Pancreas (tissue), 10 donors: ENCODE results near the gene TRIO. TPM values are rescaled to one million over a fixed set of nuclear protein-coding genes. Genes with fewer than 3 reads are reported as not detected.
A peak's percentile ranks its signal among the peaks of the same experiment; 100 is the strongest.

ENCODE experiments used
- ATAC-seq, 4 donors: fragments of 200-7000 bp; cut with Tn5 transposase; one replicate each; pipeline versions ENCODE4 v1.8.0 to v1.9.1; 2020; ENCODE audit warnings: mild to moderate bottlenecking in 4 of 4, moderate library complexity in 4 of 4
- DNase-seq, 6 donors: peaks; one replicate each; pipeline ENCODE4 v3.0.0-alpha.2; 2020
- FAIRE-seq: peaks from 2 replicates; lab custom pipeline; 2012; peaks lifted over from hg19 to GRCh38; lab: Jason Lieb, UNC
- H3K27ac ChIP-seq, 4 donors: fragments of 200-600 bp; sonication (generic); 1 replicate in 3 of 4; 2 replicates in 1 of 4; pipeline versions ENCODE4 v1.5.0 to v1.8.0; 2020
- H3K27me3 ChIP-seq, 4 donors: fragments of 200-600 bp; one replicate each; pipeline ENCODE4 v1.8.0; 2021
- H3K36me3 ChIP-seq, 3 donors: fragments of 200-600 bp; sonication (generic) in 1 of 3; one replicate each; pipeline versions ENCODE4 v1.5.0 to v1.8.0; 2020 to 2021
- H3K4me1 ChIP-seq, 3 donors: fragments of 200-600 bp; one replicate each; pipeline ENCODE4 v1.8.0; 2021
- H3K4me3 ChIP-seq, 4 donors: fragments of 200-600 bp; sonication (generic) in 2 of 4; one replicate each; pipeline versions ENCODE4 v1.5.0 to v1.8.0; 2020 to 2021
- H3K9me3 ChIP-seq, 4 donors: fragments of 200-600 bp; one replicate each; pipeline ENCODE4 v1.8.0; 2021
- WGBS, 2 donors: extraction: QIAGEN DNeasy Blood & Tissue Kit; methylation state at CpG; one replicate each; pipeline ENCODE4 v1.1.7; 2013; 5-methylcytosine and 5-hydroxymethylcytosine counted together
- intact Hi-C, 3 donors: fragments of 100-400 bp; cut with DNase I; formaldehyde crosslinking; loops; one replicate each; pipeline versions ENCODE4 v1.11.1 to v1.14.2; 2022
- polyA plus RNA-seq, 2 donors: library from polyadenylated mRNA; stranded (reverse); fragments of 200-250 nt; gene quantifications; one replicate each; pipeline ENCODE4 v1.2.3, GENCODE V29; 2013
- total RNA-seq, 6 donors: library from RNA; stranded (reverse); fragmentation: NEBNext Ultra II Directional in 4 of 6; extraction: Animal tissue kit (Norgen Biotek cat#: 25700) in 4 of 6; gene quantifications; one replicate each; pipeline versions ENCODE4 v1.2.1 to v1.2.4, GENCODE V29; 2021 to 2023
- TF ChIP-seq, protein P1 (sequence below), 4 donors: fragments of 200-600 bp; sonication (generic) in 3 of 4; IDR thresholded peaks; one replicate each; pipeline versions ENCODE4 v1.5.0 to v1.8.0; 2021; ENCODE audit warnings: antibody characterized with exemption in 4 of 4
- donor health status: healthy with polysubstance abuse.
- donor health status: DM: no; HTN: no; CAD: no; lungs with moderate emphysema.
- donor health status: DM: no; HTN: no; CAD: no.
- donor health status: control.
- donor health status: control.
- donor health status: Bipolar disorder and iron deficiency.
- donor health status: DM: yes; HTN: yes; CAD: no.
- donor health status: DM: no; HTN: no; CAD: no.
- donor health status: DM: no; HTN: no; CAD: no.
- donor health status: DM: yes; HTN: yes; CAD: no.

Gene TRIO
- total and polyA plus RNA-seq, 8 donors: 27.3 to 82.5 (median 38.3) TPM

DNA sequence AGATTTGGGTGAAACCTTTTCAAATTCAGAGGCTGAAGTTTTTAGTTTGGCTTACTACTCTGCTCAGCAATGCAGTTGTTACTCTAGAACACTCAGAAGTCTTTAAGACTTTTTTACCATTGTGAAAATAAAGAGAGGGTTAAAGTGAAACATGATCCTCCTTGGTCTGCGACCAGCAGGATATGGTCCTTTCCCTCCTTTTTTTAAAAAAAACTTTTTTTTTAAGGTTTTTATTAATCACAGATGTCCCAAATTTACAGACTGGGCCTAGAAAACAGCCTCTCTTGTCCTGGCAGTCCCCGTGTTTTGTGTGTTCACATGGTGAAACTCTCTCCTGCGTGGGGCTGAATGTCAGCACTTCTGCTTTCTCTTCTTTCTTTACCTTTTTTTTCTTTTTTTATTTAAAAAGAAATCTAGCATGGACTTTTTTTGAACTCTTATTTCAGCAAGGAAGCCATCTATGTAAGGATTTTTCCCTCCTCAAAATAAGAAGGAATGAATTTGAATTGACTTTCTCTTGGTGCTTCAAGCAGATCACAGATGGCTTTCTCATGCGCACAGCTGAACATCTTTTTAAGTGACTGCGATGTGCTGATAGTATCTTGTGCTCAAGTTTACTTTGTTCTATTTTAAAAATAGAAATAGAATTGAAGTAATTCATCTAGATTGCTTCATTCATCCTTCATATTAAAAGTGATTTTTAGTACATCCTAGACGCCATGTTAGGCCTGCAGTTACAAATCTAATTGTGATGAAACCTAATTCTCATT is 309.7 kb downstream of the TRIO start:
- no peak overlapping the region for H3K27ac ChIP-seq
- 76 to 83% methylated on average over 6 of the region's 6 CpGs for WGBS, 2 donors

GRCh38 chr5:14453481-14453880 is 310.3 kb downstream of the TRIO start:
- TF ChIP-seq, protein P1, sequence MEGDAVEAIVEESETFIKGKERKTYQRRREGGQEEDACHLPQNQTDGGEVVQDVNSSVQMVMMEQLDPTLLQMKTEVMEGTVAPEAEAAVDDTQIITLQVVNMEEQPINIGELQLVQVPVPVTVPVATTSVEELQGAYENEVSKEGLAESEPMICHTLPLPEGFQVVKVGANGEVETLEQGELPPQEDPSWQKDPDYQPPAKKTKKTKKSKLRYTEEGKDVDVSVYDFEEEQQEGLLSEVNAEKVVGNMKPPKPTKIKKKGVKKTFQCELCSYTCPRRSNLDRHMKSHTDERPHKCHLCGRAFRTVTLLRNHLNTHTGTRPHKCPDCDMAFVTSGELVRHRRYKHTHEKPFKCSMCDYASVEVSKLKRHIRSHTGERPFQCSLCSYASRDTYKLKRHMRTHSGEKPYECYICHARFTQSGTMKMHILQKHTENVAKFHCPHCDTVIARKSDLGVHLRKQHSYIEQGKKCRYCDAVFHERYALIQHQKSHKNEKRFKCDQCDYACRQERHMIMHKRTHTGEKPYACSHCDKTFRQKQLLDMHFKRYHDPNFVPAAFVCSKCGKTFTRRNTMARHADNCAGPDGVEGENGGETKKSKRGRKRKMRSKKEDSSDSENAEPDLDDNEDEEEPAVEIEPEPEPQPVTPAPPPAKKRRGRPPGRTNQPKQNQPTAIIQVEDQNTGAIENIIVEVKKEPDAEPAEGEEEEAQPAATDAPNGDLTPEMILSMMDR (IDR thresholded peaks at IDR 0.05): no peak
- intact Hi-C loops: no loop called here
- Histone ChIP-seq H3K36me3 (no peaks in the 10 kb centered on the region), H3K9me3 (no peaks in the 10 kb centered on the region), H3K27me3 (no peaks in the 10 kb centered on the region), H3K4me1 (peaks cover 11 to 13% (median 12%) of the 10 kb centered on the region in 3 donors), H3K4me3 (no peak overlapping the region), H3K27ac (no peak overlapping the region)
- DNase-seq (no peak), ATAC-seq (no peak), FAIRE-seq (no peak)
- 91 to 96% methylated on average over 2 of the region's 2 CpGs for WGBS, 2 donors

More for the DNA sequence above, 309.7 kb downstream of the TRIO start:
- no peak for FAIRE-seq
- TF ChIP-seq, protein P1 (IDR thresholded peaks at IDR 0.05): no peak
- DNase-seq: no peak
- no peaks in the 10 kb centered on the region for H3K36me3 ChIP-seq
- H3K9me3 ChIP-seq: no peaks in the 10 kb centered on the region
- no peak for ATAC-seq
- no peaks in the 10 kb centered on the region for H3K27me3 ChIP-seq
- intact Hi-C loops: no loop called here
- H3K4me1 ChIP-seq: peaks cover 5 to 7% (median 6%) of the 10 kb centered on the region in 3 donors
- H3K4me3 ChIP-seq: no peak overlapping the region

DNA sequence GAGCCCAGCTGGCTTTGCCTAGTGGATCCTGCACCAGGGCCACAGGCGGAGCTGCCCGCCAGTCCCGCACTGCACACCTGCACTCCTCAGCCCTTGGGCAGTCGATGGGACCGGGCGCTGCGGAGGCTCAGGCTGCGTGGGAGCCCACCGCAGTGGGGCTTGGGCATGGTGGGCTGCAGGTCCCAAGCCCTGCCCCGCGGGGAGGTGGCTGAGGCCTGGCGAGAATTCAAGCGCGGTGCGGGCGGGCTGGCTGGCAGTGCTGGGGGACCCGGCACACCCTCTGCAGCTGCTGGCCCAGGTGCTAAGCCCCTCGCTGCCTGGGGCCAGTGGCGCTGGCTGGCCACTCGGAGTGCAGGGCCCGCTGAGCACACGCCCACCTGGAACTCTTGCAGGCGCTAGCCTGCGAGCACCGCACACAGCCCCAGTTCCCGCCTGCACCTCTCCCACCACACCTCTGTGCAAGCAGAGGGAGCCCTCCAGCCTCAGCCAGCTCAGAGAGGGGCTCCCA is 312.7 kb downstream of the TRIO start:
- H3K36me3 ChIP-seq: peaks cover 0 to 1% (median 0%) of the 10 kb centered on the region in 3 donors
- intact Hi-C loops: no loop called here
- peaks cover 18 to 23% (median 20%) of the 10 kb centered on the region in 3 donors for H3K4me1 ChIP-seq
- H3K4me3 ChIP-seq: no peak overlapping the region
- ATAC-seq: no peak
- H3K27me3 ChIP-seq: no peaks in the 10 kb centered on the region
- WGBS, 2 donors: 94 to 99% methylated on average over 24 to 26 of the region's 26 CpGs
- no peak for FAIRE-seq
- peak in 1 of 6 donors; percentile 68 for DNase-seq
- TF ChIP-seq, protein P1 (IDR thresholded peaks at IDR 0.05): no peak
- no peaks in the 10 kb centered on the region for H3K9me3 ChIP-seq
- H3K27ac ChIP-seq: no peak overlapping the region

DNA sequence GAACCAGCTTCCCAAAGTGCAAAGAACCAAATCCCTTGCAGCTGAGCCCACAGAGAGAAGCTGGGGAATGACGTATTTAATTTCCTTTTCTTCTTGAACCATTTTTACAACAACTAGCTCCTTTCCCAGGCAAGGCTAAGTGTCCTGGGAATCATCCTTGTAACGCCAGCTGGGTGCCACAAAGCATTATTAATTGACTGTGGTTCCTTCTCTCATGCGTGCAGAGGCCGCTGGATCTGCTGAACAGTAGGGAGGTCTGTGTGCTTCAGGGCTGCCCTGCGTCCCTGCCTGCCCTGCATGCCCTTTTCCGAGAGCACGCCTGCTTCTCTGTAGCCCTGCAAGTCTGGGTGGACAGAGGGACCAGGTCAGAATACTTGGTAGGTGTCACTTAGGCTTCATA is 314.3 kb downstream of the TRIO start:
- H3K9me3 ChIP-seq: no peaks in the 10 kb centered on the region
- peak overlapping the region; percentile 44 to 81 (median 54) for H3K27ac ChIP-seq
- peaks cover 18 to 23% (median 20%) of the 10 kb centered on the region in 3 donors for H3K4me1 ChIP-seq
- 11 to 29% methylated on average over 7 of the region's 7 CpGs for WGBS, 2 donors
- TF ChIP-seq, protein P1 (IDR thresholded peaks at IDR 0.05): no peak
- no peak overlapping the region for H3K4me3 ChIP-seq
- H3K27me3 ChIP-seq: no peaks in the 10 kb centered on the region
- FAIRE-seq (no peak), DNase-seq (peak in 4 of 6 donors; percentile 46 to 64 (median 58)), ATAC-seq (peak; percentile 77 to 87 (median 81))
- H3K36me3 ChIP-seq: peaks cover 0 to 13% (median 3%) of the 10 kb centered on the region in 3 donors
- intact Hi-C loops: no loop called here
